SK-N-SH treated with all-trans-retinoic acid at 6 μM for 48 hours (cell line): Measurements from ENCODE around the gene CRADD.

Experiments
- ARNTL ChIP-seq: fragments of 450-650 bp; formaldehyde crosslinking; IDR thresholded peaks from 2 replicates; pipeline ENCODE4 v1.5.0; 2020; ENCODE audit warnings: low read depth, mild to moderate bottlenecking, moderate library complexity, borderline replicate concordance
- CSDC2 ChIP-seq: fragments of 250-450 bp; sonication (Bioruptor Pico); IDR thresholded peaks from 2 replicates; pipeline ENCODE4 v1.5.0; 2020; ENCODE audit warnings: mild to moderate bottlenecking, moderate library complexity
- ESRRG ChIP-seq: fragments of 250-450 bp; sonication (Bioruptor Pico); IDR thresholded peaks from 2 replicates; pipeline ENCODE4 v1.6.1; 2021; ENCODE audit warnings: mild to moderate bottlenecking
- OSR1 ChIP-seq: fragments of 250-450 bp; sonication (Bioruptor Pico); IDR thresholded peaks from 2 replicates; pipeline ENCODE4 v1.8.0; 2022; ENCODE audit warnings: moderate library complexity, mild to moderate bottlenecking, inconsistent platforms
- PATZ1 ChIP-seq: fragments of 250-450 bp; sonication (Bioruptor Pico); IDR thresholded peaks from 2 replicates; pipeline ENCODE4 v1.8.0; 2020; ENCODE audit warnings: mild to moderate bottlenecking, moderate library complexity, borderline replicate concordance
- POU6F1 ChIP-seq: fragments of 250-450 bp; sonication (Bioruptor Pico); IDR thresholded peaks from 2 replicates; pipeline ENCODE4 v1.8.0; 2021; ENCODE audit warnings: low read depth, mild to moderate bottlenecking, moderate library complexity, borderline replicate concordance
- TOX ChIP-seq: fragments of 250-450 bp; sonication (Bioruptor Pico); IDR thresholded peaks from 2 replicates; pipeline ENCODE4 v1.8.0; 2021; ENCODE audit warnings: mild to moderate bottlenecking, moderate library complexity, borderline replicate concordance
- ZFP3 ChIP-seq: fragments of 250-450 bp; sonication (Bioruptor Pico); IDR thresholded peaks from 2 replicates; pipeline ENCODE4 v1.5.0; 2020; ENCODE audit warnings: mild to moderate bottlenecking, moderate library complexity
- ZNF565 ChIP-seq: fragments of 450-650 bp; formaldehyde crosslinking; conservative IDR thresholded peaks from 2 replicates; pipeline ENCODE4 v1.5.0; 2020; ENCODE audit warnings: low read depth, mild to moderate bottlenecking, moderate library complexity
- ZNF8 ChIP-seq: fragments of 450-650 bp; formaldehyde crosslinking; IDR thresholded peaks from 2 replicates; pipeline ENCODE4 v1.5.0; 2020; ENCODE audit warnings: mild to moderate bottlenecking, moderate library complexity
- TF ChIP-seq, protein P1 (sequence below): fragments of 250-450 bp; sonication (Bioruptor Pico); IDR thresholded peaks from 2 replicates; pipeline ENCODE4 v1.5.0; 2020; ENCODE audit warnings: mild to moderate bottlenecking, moderate library complexity

GRCh38 chr12:93924367-93924766 lies 247.2 kb downstream of the CRADD start:
- TF ChIP-seq ZNF565 (no peak), POU6F1 (CRISPR knock-in tag) (no peak), ESRRG (CRISPR knock-in tag) (no peak), PATZ1 (CRISPR knock-in tag) (no peak), ARNTL (CRISPR knock-in tag) (no peak), OSR1 (no peak), ZFP3 (no peak), TOX (CRISPR knock-in tag) (no peak), ZNF8 (no peak), CSDC2 (no peak)
- TF ChIP-seq, protein P1, sequence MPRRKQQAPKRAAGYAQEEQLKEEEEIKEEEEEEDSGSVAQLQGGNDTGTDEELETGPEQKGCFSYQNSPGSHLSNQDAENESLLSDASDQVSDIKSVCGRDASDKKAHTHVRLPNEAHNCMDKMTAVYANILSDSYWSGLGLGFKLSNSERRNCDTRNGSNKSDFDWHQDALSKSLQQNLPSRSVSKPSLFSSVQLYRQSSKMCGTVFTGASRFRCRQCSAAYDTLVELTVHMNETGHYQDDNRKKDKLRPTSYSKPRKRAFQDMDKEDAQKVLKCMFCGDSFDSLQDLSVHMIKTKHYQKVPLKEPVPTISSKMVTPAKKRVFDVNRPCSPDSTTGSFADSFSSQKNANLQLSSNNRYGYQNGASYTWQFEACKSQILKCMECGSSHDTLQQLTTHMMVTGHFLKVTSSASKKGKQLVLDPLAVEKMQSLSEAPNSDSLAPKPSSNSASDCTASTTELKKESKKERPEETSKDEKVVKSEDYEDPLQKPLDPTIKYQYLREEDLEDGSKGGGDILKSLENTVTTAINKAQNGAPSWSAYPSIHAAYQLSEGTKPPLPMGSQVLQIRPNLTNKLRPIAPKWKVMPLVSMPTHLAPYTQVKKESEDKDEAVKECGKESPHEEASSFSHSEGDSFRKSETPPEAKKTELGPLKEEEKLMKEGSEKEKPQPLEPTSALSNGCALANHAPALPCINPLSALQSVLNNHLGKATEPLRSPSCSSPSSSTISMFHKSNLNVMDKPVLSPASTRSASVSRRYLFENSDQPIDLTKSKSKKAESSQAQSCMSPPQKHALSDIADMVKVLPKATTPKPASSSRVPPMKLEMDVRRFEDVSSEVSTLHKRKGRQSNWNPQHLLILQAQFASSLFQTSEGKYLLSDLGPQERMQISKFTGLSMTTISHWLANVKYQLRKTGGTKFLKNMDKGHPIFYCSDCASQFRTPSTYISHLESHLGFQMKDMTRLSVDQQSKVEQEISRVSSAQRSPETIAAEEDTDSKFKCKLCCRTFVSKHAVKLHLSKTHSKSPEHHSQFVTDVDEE (CRISPR knock-in tag) = no peak
